Calu3 (cell line): Measurements from ENCODE around the gene DAZ3. TPM values are rescaled to one million over a fixed set of nuclear protein-coding genes. Genes with fewer than 3 reads are reported as not detected.
"Not testable (repeated sequence)": the region's sequence is repeated elsewhere in the genome, so short reads cannot be mapped to it uniquely, and the experiment has no call there.

Experiments used
- Bru-seq: library from RNA; stranded (reverse); fragments of 400-500 nt; gene quantifications from one replicate; lab custom pipeline; 2021; lab: Mats Ljungman, UMichigan
- BruChase-seq, 2 experiments: library from RNA; stranded (reverse); fragments of 400-500 nt; gene quantifications; one replicate each; lab custom pipeline; 2021; lab: Mats Ljungman, UMichigan
- BruUV-seq: library from RNA; stranded (reverse); fragments of 400-500 nt; replicated peaks from 2 replicates; lab custom pipeline; 2021; lab: Mats Ljungman, UMichigan
- CTCF ChIA-PET: fragments of 300-600 bp; sonication (Branson Sonifier 250); formaldehyde crosslinking; loops from one replicate; lab custom pipeline; 2022; ENCODE audit warnings: antibody characterized with exemption; lab: Charles Lee
- DNase-seq: peaks from one replicate; pipeline ENCODE4 v3.0.0; 2022
- H3K27ac Mint-ChIP-seq: one replicate; pipeline ENCODE4 v1.8.0; 2022; ENCODE audit warnings: mixed read lengths; ENCODE audit not compliant: unreplicated experiment
- H3K27me3 Mint-ChIP-seq: one replicate; pipeline ENCODE4 v1.8.0; 2022; ENCODE audit warnings: mixed read lengths; ENCODE audit not compliant: unreplicated experiment
- H3K36me3 Mint-ChIP-seq: one replicate; pipeline ENCODE4 v1.8.0; 2022; ENCODE audit warnings: mild to moderate bottlenecking, moderate library complexity, mixed read lengths; ENCODE audit not compliant: insufficient read depth, unreplicated experiment
- H3K4me1 Mint-ChIP-seq: one replicate; pipeline ENCODE4 v1.8.0; 2022; ENCODE audit warnings: mild to moderate bottlenecking, low read depth, mixed read lengths; ENCODE audit not compliant: unreplicated experiment
- H3K4me3 Mint-ChIP-seq: one replicate; pipeline ENCODE4 v1.8.0; 2022; ENCODE audit warnings: mild to moderate bottlenecking, low read depth, moderate library complexity, mixed read lengths; ENCODE audit not compliant: unreplicated experiment
- H3K9me3 Mint-ChIP-seq: one replicate; pipeline ENCODE4 v1.8.0; 2022; ENCODE audit warnings: low read depth, mixed read lengths; ENCODE audit not compliant: unreplicated experiment
- intact Hi-C: fragments of 100-400 bp; cut with micrococcal nuclease; formaldehyde crosslinking; loops from one replicate; pipeline ENCODE4 v1.10.0; 2022; ENCODE audit not compliant: unreplicated experiment
- long read RNA-seq: library from polyadenylated mRNA; stranded (forward); transcript quantifications from one replicate; pipeline ENCODE4 v2.0.0, GENCODE V29; 2022
- total RNA-seq: library from RNA; stranded (reverse); gene quantifications from 2 replicates; pipeline ENCODE4 v1.2.3, GENCODE V29; 2022

The DAZ3 gene, protein sequence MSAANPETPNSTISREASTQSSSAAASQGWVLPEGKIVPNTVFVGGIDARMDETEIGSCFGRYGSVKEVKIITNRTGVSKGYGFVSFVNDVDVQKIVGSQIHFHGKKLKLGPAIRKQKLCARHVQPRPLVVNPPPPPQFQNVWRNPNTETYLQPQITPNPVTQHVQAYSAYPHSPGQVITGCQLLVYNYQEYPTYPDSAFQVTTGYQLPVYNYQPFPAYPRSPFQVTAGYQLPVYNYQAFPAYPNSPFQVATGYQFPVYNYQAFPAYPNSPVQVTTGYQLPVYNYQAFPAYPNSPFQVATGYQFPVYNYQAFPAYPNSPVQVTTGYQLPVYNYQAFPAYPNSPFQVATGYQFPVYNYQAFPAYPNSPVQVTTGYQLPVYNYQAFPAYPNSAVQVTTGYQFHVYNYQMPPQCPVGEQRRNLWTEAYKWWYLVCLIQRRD
- total RNA-seq (not detected in 2 replicates), Bru-seq, nascent RNA (not detected), BruChase-seq, experiment 1, labeled RNA remaining after a 6-hour chase (not detected), BruChase-seq, experiment 2, labeled RNA remaining after a 2-hour chase (not detected)
- long read RNA-seq: 0 reads

DNA sequence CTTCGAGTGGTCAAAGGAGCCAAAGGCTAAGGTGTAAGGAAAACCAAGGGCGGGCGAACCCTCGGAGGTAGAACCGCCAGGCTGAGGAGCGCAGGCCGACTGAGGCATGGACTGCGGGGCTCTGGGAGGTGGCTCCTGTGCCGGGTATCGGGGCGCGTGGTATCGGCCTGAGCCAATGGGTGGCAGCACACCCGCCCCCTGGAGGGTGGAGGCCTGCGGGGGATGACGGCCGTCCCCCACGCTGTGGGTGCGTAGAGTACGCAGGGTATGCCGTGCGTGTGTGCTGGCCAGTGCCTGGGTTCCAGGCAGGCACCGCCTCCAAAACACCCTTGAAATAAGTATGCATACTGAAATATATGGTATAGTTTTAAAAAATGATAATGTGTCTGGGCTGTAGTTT, at the start of gene DAZ3:
DAZ3 (minus strand) TSS at position 101 of the 400 bp plus-strand sequence. CDS start 208 bp downstream, outside the sequence.
- H3K9me3 Mint-ChIP-seq, H3K27ac Mint-ChIP-seq, CTCF ChIA-PET, intact Hi-C loops, DNase-seq, BruUV-seq, H3K4me1 Mint-ChIP-seq, H3K4me3 Mint-ChIP-seq, H3K36me3 Mint-ChIP-seq, H3K27me3 Mint-ChIP-seq: not testable (repeated sequence)

DNA sequence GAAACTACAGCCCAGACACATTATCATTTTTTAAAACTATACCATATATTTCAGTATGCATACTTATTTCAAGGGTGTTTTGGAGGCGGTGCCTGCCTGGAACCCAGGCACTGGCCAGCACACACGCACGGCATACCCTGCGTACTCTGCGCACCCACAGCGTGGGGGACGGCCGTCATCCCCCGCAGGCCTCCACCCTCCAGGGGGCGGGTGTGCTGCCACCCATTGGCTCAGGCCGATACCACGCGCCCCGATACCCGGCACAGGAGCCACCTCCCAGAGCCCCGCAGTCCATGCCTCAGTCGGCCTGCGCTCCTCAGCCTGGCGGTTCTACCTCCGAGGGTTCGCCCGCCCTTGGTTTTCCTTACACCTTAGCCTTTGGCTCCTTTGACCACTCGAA, 20.4 kb upstream of the DAZ3 start, which contains the start of gene DAZ4:
DAZ4 (plus strand) TSS at position 301 of the 400 bp plus-strand sequence. CDS start 208 bp downstream, outside the sequence.
- H3K4me3 Mint-ChIP-seq, H3K36me3 Mint-ChIP-seq, BruUV-seq, H3K27ac Mint-ChIP-seq, H3K27me3 Mint-ChIP-seq, intact Hi-C loops, CTCF ChIA-PET, DNase-seq, H3K9me3 Mint-ChIP-seq, H3K4me1 Mint-ChIP-seq: not testable (repeated sequence)

DNA sequence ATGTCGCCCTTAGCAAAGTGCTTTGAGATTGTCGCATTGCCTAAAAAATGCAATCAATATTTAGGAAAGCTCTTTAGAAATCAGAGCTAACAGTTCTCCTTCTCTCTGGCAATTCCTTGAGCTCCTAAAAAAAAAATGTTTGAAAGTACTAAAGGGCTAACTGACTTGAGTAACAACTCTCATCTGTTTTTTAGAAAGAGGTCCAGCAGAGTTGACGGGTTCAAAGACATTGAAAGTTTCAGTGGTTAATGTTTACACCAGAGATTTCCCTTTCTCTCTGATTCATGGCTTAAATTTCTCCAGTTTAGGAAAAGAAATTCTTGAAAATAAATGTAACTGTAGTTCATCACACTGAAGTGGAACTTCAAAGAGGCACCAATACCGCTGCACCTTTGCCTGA, 11.9 kb upstream of the DAZ3 start:
- BruUV-seq, CTCF ChIA-PET, H3K27ac Mint-ChIP-seq, H3K36me3 Mint-ChIP-seq, H3K27me3 Mint-ChIP-seq, H3K4me3 Mint-ChIP-seq, H3K9me3 Mint-ChIP-seq, H3K4me1 Mint-ChIP-seq, DNase-seq, intact Hi-C loops: not testable (repeated sequence)

- H3K4me1 Mint-ChIP-seq, BruUV-seq, CTCF ChIA-PET, H3K36me3 Mint-ChIP-seq, H3K27me3 Mint-ChIP-seq, intact Hi-C loops, H3K4me3 Mint-ChIP-seq, H3K27ac Mint-ChIP-seq, H3K9me3 Mint-ChIP-seq, DNase-seq: not testable (repeated sequence)
Observed at GRCh38 chrY:24824184-24824879, 11.1 kb upstream of the DAZ3 start.

DNA sequence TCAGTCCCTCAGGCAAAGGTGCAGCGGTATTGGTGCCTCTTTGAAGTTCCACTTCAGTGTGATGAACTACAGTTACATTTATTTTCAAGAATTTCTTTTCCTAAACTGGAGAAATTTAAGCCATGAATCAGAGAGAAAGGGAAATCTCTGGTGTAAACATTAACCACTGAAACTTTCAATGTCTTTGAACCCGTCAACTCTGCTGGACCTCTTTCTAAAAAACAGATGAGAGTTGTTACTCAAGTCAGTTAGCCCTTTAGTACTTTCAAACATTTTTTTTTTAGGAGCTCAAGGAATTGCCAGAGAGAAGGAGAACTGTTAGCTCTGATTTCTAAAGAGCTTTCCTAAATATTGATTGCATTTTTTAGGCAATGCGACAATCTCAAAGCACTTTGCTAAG, 8.6 kb upstream of the DAZ3 start:
- H3K27ac Mint-ChIP-seq, DNase-seq, H3K9me3 Mint-ChIP-seq, intact Hi-C loops, BruUV-seq, H3K27me3 Mint-ChIP-seq, H3K4me3 Mint-ChIP-seq, H3K4me1 Mint-ChIP-seq, CTCF ChIA-PET, H3K36me3 Mint-ChIP-seq: not testable (repeated sequence)

Other genes starting within 250 kb of the DAZ3 start
- gene BPY2B, start 195.4 kb downstream of the DAZ3 start, total RNA-seq: not detected in 2 replicates
- gene DAZ4, start 20.5 kb upstream of the DAZ3 start, total RNA-seq: not detected in 2 replicates
- gene BPY2C, start 238.7 kb upstream of the DAZ3 start, total RNA-seq: not detected in 2 replicates